ENCODE measurements around the gene DLG2.
"Not testable (repeated sequence)": the region's sequence is repeated elsewhere in the genome, so short reads cannot be mapped to it uniquely, and the experiment has no call there.

The DLG2 gene

DNA sequence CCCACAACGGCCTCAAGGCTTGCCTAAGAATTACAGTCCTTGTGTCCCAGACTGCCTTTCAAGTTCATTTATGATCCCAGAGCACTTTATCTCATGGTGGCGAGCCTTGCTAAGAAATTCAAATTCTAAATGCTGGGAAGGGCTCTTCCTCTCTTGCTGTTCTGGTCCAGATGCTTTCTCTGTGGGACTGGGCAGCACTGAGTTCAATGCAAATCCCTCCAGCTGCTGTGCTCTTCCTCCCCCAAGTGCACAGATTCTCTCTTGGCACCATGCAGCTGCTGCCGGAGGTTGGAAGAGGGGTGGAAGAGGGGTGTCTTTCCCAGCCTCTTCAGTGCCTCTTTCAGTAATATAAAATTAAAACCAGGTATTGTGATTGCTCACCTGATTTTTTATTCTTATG lies 828.0 kb downstream of the DLG2 start:
- TF ChIP-seq CTCF (IDR thresholded peaks at IDR 0.05; ENCODE audit: control insufficient read depth, extremely low read depth, insufficient read depth) = no peak
- no peak overlapping the region for H3K4me3 ChIP-seq (ENCODE audit: low read depth, low read length)
- no peak for DNase-seq (ENCODE audit: low read depth)

DNA sequence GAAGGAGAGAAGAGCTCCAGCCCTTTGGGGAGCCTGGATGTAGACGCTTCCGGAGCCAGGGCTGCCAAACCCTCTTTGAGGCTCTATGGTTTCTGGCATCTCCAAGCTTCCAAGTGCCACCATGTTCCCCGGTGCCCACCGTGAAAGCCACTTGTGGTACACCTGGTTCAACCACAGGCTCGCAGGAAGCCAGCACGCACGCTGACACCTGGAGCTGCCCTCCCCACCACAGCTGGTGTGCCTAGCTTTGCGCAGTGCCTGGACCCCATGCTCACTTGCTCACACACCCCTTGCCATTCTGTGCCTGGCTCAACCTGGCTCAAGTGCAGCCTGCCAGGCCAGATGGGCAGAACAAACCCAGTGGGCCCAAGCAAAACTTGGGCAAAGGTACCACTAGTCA lies 831.4 kb downstream of the DLG2 start:
- no peak overlapping the region for H3K4me3 ChIP-seq (ENCODE audit: low read depth, low read length)
- no peak for TF ChIP-seq CTCF (IDR thresholded peaks at IDR 0.05; ENCODE audit: control insufficient read depth, extremely low read depth, insufficient read depth)
- no peak for DNase-seq (ENCODE audit: low read depth)

- no peak for TF ChIP-seq CTCF (IDR thresholded peaks at IDR 0.05; ENCODE audit: control insufficient read depth, extremely low read depth, insufficient read depth)
- DNase-seq (ENCODE audit: low read depth) = no peak
- H3K4me3 ChIP-seq (ENCODE audit: low read depth, low read length) = no peak overlapping the region
Observed at GRCh38 chr11:84794663-84795443, 832.3 kb downstream of the DLG2 start.

DNA sequence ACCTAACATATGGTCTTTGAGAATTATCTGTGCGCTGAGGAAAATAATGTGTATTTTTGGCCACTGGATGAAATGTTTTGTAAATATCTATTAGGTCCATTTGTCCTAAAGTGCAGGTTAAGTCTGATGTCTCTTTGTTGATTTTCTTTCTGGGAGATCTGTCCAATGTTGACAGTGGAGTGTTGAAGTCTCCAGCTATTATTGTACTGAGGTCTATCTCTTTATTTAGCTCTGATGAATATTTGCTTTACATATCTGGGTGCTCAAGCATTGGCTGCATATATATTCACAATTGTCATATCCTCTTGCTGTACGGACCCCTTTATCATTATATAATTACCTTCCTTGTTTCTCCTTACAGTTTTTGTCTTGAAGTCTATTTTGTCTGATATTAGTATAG lies 833.8 kb downstream of the DLG2 start:
- TF ChIP-seq CTCF (IDR thresholded peaks at IDR 0.05; ENCODE audit: control insufficient read depth, extremely low read depth, insufficient read depth) = no peak
- DNase-seq (ENCODE audit: low read depth) = no peak

DNA sequence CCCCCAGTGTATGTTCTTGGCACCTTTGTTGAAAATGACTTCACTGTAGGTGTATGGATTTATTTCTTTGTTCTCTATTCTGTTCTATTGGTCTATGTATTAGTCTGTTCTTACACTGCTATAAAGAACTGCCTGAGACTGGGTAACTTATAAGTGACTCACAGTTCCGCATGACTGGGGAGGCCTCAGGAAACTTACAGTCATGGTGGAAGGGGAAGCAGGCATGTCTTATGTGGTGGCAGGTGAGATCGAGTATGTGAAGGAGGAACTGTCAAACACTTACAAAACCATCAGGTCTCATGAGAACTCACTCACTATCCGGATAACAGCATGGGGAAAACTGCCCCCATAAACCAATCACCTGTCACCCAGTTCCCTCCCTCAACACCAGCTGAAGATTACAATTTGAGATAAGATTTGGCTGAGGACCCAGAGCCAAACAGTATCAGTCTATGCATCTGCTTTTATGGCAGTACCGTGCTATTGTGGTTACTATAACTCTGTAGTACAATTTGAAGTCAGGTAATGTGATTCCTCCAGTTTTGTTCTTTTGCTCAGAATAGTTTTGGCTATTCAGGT lies 836.2 kb downstream of the DLG2 start:
- TF ChIP-seq CTCF (IDR thresholded peaks at IDR 0.05; ENCODE audit: control insufficient read depth, extremely low read depth, insufficient read depth) = no peak
- no peak for DNase-seq (ENCODE audit: low read depth)
- no peak overlapping the region for H3K4me3 ChIP-seq (ENCODE audit: low read depth, low read length)

More for the DNA sequence above, 833.8 kb downstream of the DLG2 start:
- no peak overlapping the region for H3K4me3 ChIP-seq (ENCODE audit: low read depth, low read length)

GRCh38 chr11:84788220-84788619 lies 838.9 kb downstream of the DLG2 start:
- TF ChIP-seq CTCF (IDR thresholded peaks at IDR 0.05; ENCODE audit: control insufficient read depth, extremely low read depth, insufficient read depth) = no peak
- no peak for DNase-seq (ENCODE audit: low read depth)
- H3K4me3 ChIP-seq (ENCODE audit: low read depth, low read length) = no peak overlapping the region

DNA sequence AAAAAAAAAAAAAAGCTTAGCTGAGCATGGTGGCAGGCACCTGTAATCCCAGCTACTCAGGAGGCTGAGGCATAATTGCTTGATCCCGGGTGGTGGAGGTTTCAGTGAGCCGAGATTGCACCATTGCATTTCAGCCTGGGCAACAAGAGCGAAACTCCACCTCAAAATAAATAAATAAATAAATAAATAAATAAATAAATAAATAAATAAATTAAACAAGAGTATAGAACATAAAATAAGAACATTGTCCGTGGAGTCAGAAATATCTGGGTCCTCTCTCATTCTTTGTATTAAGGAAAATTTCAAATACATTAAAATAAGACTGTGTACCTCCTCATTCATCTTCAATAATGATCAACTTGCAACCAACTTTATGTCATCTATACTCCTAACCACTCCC lies 843.0 kb downstream of the DLG2 start:
- not testable (repeated sequence) for DNase-seq (ENCODE audit: low read depth); H3K4me3 ChIP-seq (ENCODE audit: low read depth, low read length)
